Pancreas (tissue), 10 donors: ENCODE results near the gene ARHGDIG. TPM values are rescaled to one million over a fixed set of nuclear protein-coding genes. Genes with fewer than 3 reads are reported as not detected.

ENCODE experiments used
- ATAC-seq, 4 donors: fragments of 200-7000 bp; cut with Tn5 transposase; one replicate each; pipeline versions ENCODE4 v1.8.0 to v1.9.1; 2020; ENCODE audit warnings: mild to moderate bottlenecking in 4 of 4, moderate library complexity in 4 of 4
- DNase-seq, 6 donors: peaks; one replicate each; pipeline ENCODE4 v3.0.0-alpha.2; 2020
- FAIRE-seq: peaks from 2 replicates; lab custom pipeline; 2012; peaks lifted over from hg19 to GRCh38; lab: Jason Lieb, UNC
- H3K27ac ChIP-seq, 4 donors: fragments of 200-600 bp; sonication (generic); 1 replicate in 3 of 4; 2 replicates in 1 of 4; pipeline versions ENCODE4 v1.5.0 to v1.8.0; 2020
- H3K27me3 ChIP-seq, 4 donors: fragments of 200-600 bp; one replicate each; pipeline ENCODE4 v1.8.0; 2021
- H3K36me3 ChIP-seq, 3 donors: fragments of 200-600 bp; sonication (generic) in 1 of 3; one replicate each; pipeline versions ENCODE4 v1.5.0 to v1.8.0; 2020 to 2021
- H3K4me1 ChIP-seq, 3 donors: fragments of 200-600 bp; one replicate each; pipeline ENCODE4 v1.8.0; 2021
- H3K4me3 ChIP-seq, 4 donors: fragments of 200-600 bp; sonication (generic) in 2 of 4; one replicate each; pipeline versions ENCODE4 v1.5.0 to v1.8.0; 2020 to 2021
- H3K9me3 ChIP-seq, 4 donors: fragments of 200-600 bp; one replicate each; pipeline ENCODE4 v1.8.0; 2021
- WGBS, 2 donors: extraction: QIAGEN DNeasy Blood & Tissue Kit; methylation state at CpG; one replicate each; pipeline ENCODE4 v1.1.7; 2013; 5-methylcytosine and 5-hydroxymethylcytosine counted together
- intact Hi-C, 3 donors: fragments of 100-400 bp; cut with DNase I; formaldehyde crosslinking; loops; one replicate each; pipeline versions ENCODE4 v1.11.1 to v1.14.2; 2022
- polyA plus RNA-seq, 2 donors: library from polyadenylated mRNA; stranded (reverse); fragments of 200-250 nt; gene quantifications; one replicate each; pipeline ENCODE4 v1.2.3, GENCODE V29; 2013
- total RNA-seq, 6 donors: library from RNA; stranded (reverse); fragmentation: NEBNext Ultra II Directional in 4 of 6; extraction: Animal tissue kit (Norgen Biotek cat#: 25700) in 4 of 6; gene quantifications; one replicate each; pipeline versions ENCODE4 v1.2.1 to v1.2.4, GENCODE V29; 2021 to 2023
- TF ChIP-seq, protein P1 (sequence below), 4 donors: fragments of 200-600 bp; sonication (generic) in 3 of 4; IDR thresholded peaks; one replicate each; pipeline versions ENCODE4 v1.5.0 to v1.8.0; 2021; ENCODE audit warnings: antibody characterized with exemption in 4 of 4
- donor health status: healthy with polysubstance abuse.
- donor health status: DM: no; HTN: no; CAD: no; lungs with moderate emphysema.
- donor health status: DM: no; HTN: no; CAD: no.
- donor health status: control.
- donor health status: control.
- donor health status: Bipolar disorder and iron deficiency.
- donor health status: DM: yes; HTN: yes; CAD: no.
- donor health status: DM: no; HTN: no; CAD: no.
- donor health status: DM: no; HTN: no; CAD: no.
- donor health status: DM: yes; HTN: yes; CAD: no.

ARHGDIG gene
- total and polyA plus RNA-seq, 8 donors: 5.6 to 165 (median 50.7) TPM

DNA sequence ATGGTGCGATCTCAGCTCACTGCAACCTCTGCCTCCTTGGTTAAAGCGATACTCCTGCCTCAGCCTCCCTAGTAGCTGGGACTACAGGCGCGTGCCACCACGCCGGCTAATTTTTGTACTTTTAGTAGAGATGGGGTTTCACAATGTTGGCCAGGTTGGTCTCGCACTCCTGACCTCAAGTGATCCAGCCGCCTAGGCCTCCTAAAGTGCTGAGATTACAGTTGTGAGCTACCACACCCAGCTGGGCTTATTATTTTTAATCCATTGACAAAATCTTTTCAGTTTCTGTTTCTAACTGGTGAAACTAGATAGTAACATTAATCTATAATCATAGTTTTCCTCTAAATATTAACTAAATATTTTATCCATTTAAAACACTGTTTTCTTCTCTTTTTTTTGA, 39.8 kb upstream of the ARHGDIG start:
- DNase-seq (peak in 1 of 6 donors; percentile 6), ATAC-seq (no peak), FAIRE-seq (no peak)
- H3K9me3 ChIP-seq: no peaks in the 10 kb centered on the region
- no peak overlapping the region for H3K4me3 ChIP-seq
- H3K27ac ChIP-seq: no peak overlapping the region
- TF ChIP-seq, protein P1, sequence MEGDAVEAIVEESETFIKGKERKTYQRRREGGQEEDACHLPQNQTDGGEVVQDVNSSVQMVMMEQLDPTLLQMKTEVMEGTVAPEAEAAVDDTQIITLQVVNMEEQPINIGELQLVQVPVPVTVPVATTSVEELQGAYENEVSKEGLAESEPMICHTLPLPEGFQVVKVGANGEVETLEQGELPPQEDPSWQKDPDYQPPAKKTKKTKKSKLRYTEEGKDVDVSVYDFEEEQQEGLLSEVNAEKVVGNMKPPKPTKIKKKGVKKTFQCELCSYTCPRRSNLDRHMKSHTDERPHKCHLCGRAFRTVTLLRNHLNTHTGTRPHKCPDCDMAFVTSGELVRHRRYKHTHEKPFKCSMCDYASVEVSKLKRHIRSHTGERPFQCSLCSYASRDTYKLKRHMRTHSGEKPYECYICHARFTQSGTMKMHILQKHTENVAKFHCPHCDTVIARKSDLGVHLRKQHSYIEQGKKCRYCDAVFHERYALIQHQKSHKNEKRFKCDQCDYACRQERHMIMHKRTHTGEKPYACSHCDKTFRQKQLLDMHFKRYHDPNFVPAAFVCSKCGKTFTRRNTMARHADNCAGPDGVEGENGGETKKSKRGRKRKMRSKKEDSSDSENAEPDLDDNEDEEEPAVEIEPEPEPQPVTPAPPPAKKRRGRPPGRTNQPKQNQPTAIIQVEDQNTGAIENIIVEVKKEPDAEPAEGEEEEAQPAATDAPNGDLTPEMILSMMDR (IDR thresholded peaks at IDR 0.05): no peak
- peaks cover 0 to 14% (median 4%) of the 10 kb centered on the region in 3 donors for H3K4me1 ChIP-seq
- H3K36me3 ChIP-seq: no peaks in the 10 kb centered on the region
- 93 to 99% methylated on average over 8 of the region's 8 CpGs for WGBS, 2 donors
- intact Hi-C loops: loop anchor here in 1 of 3 donors (10.0 kb wide), 1 partner anchor 104 kb away; no protein-coding TSS in a partner anchor
- no peaks in the 10 kb centered on the region for H3K27me3 ChIP-seq

DNA sequence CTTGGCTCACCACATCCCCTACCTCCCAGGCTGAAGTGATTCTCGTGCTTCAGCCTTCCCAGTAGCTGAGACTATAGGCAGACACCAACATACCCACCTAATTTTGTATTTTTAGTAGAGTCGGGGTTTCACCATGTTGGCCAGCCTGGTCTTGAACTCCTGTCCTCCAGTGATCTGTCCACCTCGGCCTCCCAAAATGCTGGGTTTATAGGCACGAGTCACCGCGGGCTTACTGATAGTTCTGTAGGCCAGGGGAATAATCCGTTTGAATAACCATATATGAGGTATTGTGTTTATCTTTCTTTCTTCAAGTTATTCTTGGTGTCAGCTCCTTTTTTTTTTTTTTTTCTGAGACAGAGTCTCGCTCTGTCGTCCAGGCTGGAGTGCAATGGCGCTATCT, 38.1 kb upstream of the ARHGDIG start:
- no peaks in the 10 kb centered on the region for H3K9me3 ChIP-seq
- H3K4me1 ChIP-seq: peaks cover 0 to 14% (median 0%) of the 10 kb centered on the region in 3 donors
- H3K27ac ChIP-seq: no peak overlapping the region
- ATAC-seq (no peak), FAIRE-seq (no peak), DNase-seq (no peak)
- intact Hi-C loops: loop anchor here in 1 of 3 donors (10.0 kb wide), 1 partner anchor 103 kb away; no protein-coding TSS in a partner anchor
- TF ChIP-seq, protein P1 (IDR thresholded peaks at IDR 0.05): no peak
- no peak overlapping the region for H3K4me3 ChIP-seq
- 92 to 93% methylated on average over 10 of the region's 10 CpGs for WGBS, 2 donors
- no peaks in the 10 kb centered on the region for H3K36me3 ChIP-seq
- no peaks in the 10 kb centered on the region for H3K27me3 ChIP-seq

DNA sequence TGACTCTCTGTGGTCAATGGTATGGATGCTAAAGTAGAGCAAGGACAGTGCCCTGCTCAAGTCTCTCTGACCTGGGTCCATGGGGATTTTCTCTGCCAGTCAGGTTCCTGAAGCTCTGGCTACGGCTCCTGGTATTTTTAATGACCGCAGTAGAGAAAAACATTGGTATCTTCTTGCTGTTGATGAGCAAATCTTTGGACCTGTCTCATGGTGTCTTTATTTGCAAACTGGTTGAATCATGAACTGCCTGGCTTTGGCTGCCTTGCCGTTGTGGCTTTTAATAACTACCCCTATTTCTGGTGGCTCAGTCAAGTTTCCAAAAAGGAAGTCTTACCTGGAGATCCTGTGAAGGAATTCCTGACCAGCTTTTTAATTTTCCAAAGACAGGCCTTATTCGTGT, 37.0 kb upstream of the ARHGDIG start:
- Histone ChIP-seq H3K36me3 (no peaks in the 10 kb centered on the region), H3K4me1 (peaks cover 0 to 14% (median 0%) of the 10 kb centered on the region in 3 donors), H3K4me3 (no peak overlapping the region), H3K27ac (no peak overlapping the region), H3K9me3 (no peaks in the 10 kb centered on the region), H3K27me3 (no peaks in the 10 kb centered on the region)
- DNase-seq (peak in 2 of 6 donors; percentile 0 to 6), ATAC-seq (no peak), FAIRE-seq (no peak)
- TF ChIP-seq, protein P1 (IDR thresholded peaks at IDR 0.05): no peak
- WGBS, 2 donors: 71 to 76% methylated on average over 4 of the region's 4 CpGs
- intact Hi-C loops: loop anchor here in 1 of 3 donors (10.0 kb wide), 1 partner anchor 101 kb away; no protein-coding TSS in a partner anchor

DNA sequence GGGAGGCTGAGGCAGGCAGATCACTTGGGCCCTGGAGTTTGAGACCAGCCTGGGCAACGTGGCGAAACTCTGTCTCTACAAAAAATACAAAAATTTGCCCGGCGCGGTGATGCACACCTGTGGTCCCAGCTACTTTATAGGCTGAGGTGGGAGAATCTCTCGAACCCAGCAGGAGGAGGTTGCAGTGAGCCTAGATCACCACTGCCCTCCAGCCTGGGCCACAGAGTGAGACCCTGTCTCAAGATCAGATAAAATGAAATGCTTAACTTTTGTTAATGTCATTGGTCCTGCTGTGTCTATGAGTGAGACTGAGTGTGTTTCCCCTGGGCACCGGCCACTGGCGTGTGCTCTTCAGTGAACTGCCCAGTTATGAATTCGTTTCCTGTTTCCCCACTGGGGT, 35.3 kb upstream of the ARHGDIG start:
- intact Hi-C loops: loop anchor here in 2 of 3 donors (5.0 to 10.0 kb wide), 2 partner anchors 100 to 102 kb away; no protein-coding TSS in a partner anchor
- WGBS, 2 donors: 95 to 98% methylated on average over 9 of the region's 9 CpGs

More for the DNA sequence above, 35.3 kb upstream of the ARHGDIG start:
- H3K27ac ChIP-seq: no peak overlapping the region
- no peaks in the 10 kb centered on the region for H3K36me3 ChIP-seq
- H3K4me3 ChIP-seq: no peak overlapping the region
- no peak for FAIRE-seq
- no peaks in the 10 kb centered on the region for H3K9me3 ChIP-seq
- TF ChIP-seq, protein P1 (IDR thresholded peaks at IDR 0.05): no peak
- no peak for DNase-seq
- H3K4me1 ChIP-seq: peaks cover 0 to 9% (median 3%) of the 10 kb centered on the region in 3 donors
- no peak for ATAC-seq
- H3K27me3 ChIP-seq: no peaks in the 10 kb centered on the region
